Immature natural killer cell (primary cell): ENCODE data around the gene AOPEP. TPM values are rescaled to one million over a fixed set of nuclear protein-coding genes. Genes with fewer than 3 reads are reported as not detected.

ENCODE experiments used
- DNase-seq, 3 donors: peaks; one replicate each; pipeline ENCODE4 v3.0.0; 2022; ENCODE audit warnings: mixed read lengths in 1 of 3
- H3K27ac Mint-ChIP-seq, 6 donors: one replicate each; pipeline ENCODE4 v1.8.0; 2020; ENCODE audit warnings: mixed read lengths in 6 of 6, mild to moderate bottlenecking in 5 of 6, inconsistent platforms in 4 of 6, moderate library complexity in 3 of 6
- H3K27me3 Mint-ChIP-seq, 3 donors: one replicate each; pipeline ENCODE4 v1.8.0; 2020 to 2021; ENCODE audit warnings: low read depth in 3 of 3, mild to moderate bottlenecking in 3 of 3, mixed read lengths in 3 of 3, moderate library complexity in 3 of 3, inconsistent platforms in 1 of 3
- H3K36me3 Mint-ChIP-seq, 3 donors: one replicate each; pipeline ENCODE4 v1.8.0; 2020; ENCODE audit warnings: mixed read lengths in 3 of 3, inconsistent platforms in 2 of 3, mild to moderate bottlenecking in 2 of 3
- H3K4me1 Mint-ChIP-seq, 2 donors: one replicate each; pipeline ENCODE4 v1.8.0; 2020; ENCODE audit warnings: inconsistent platforms in 2 of 2, mild to moderate bottlenecking in 2 of 2, mixed read lengths in 2 of 2, moderate library complexity in 1 of 2
- H3K4me3 Mint-ChIP-seq, 5 donors: one replicate each; pipeline ENCODE4 v1.8.0; 2020; ENCODE audit warnings: mild to moderate bottlenecking in 5 of 5, mixed read lengths in 5 of 5, inconsistent platforms in 3 of 5, moderate library complexity in 3 of 5
- H3K9me3 Mint-ChIP-seq, 6 donors: one replicate each; pipeline ENCODE4 v1.8.0; 2020; ENCODE audit warnings: mild to moderate bottlenecking in 6 of 6, mixed read lengths in 6 of 6, inconsistent platforms in 4 of 6, moderate library complexity in 3 of 6
- polyA plus RNA-seq, 3 donors: library from polyadenylated mRNA; unstranded; fragments of 300-500 nt; fragmentation: Illumina TruSeq; gene quantifications; one replicate each; pipeline ENCODE4 v1.2.3, GENCODE V29; 2021

Gene AOPEP
- polyA plus RNA-seq, 3 donors from 2014 or later: 4.1 to 6.5 (median 5.2) TPM

DNA sequence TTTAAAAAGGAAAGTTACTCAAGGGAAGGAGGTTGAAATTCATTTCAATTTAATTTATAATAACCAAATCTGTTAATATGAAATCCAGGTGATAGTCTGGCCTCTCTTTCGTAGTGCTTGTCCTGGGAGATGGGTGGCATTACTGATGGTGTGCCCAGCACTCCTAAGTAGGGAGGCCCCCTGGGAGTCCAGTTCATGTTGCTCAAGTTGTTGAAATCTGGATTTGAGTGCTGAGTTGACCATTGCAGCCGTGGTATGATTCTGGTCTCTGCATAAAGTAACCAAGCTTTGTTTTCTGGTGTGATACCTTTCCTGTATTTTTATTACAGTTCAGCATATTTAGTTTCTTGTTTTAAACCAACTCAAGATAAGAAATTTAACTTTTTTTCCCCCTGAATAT, 303.2 kb downstream of the AOPEP start:
- no peak for DNase-seq
- H3K9me3 Mint-ChIP-seq: no peaks in the 10 kb centered on the region
- H3K27ac Mint-ChIP-seq: no peak overlapping the region
- H3K4me1 Mint-ChIP-seq: peaks cover 0 to 3% of the 10 kb centered on the region in 2 donors
- peaks cover 0 to 10% (median 6%) of the 10 kb centered on the region in 3 donors for H3K36me3 Mint-ChIP-seq
- no peak overlapping the region for H3K4me3 Mint-ChIP-seq
- no peaks in the 10 kb centered on the region for H3K27me3 Mint-ChIP-seq

DNA sequence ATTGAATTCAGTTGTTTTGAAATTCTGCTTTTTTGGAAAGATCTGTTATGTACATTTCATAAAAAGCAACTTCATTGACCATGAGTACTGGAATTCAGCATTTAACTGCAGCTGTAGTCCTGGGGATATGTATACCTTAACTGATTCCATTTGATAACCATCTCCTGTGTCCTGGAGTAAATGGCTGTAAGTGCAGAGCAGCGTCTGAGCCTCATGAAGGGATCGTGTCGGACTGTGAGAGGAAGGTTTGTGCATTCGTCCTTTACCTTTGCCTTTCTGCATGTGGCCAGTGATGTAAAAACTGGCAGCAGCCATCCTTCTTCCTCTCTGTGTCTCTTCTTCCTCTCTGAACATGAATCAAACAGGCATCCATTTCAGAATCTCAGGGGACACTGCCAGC, 303.8 kb downstream of the AOPEP start:
- Mint-ChIP-seq H3K9me3 (no peaks in the 10 kb centered on the region), H3K27me3 (no peaks in the 10 kb centered on the region), H3K36me3 (peaks cover 0 to 10% (median 6%) of the 10 kb centered on the region in 3 donors), H3K27ac (no peak overlapping the region), H3K4me1 (peaks cover 0 to 3% of the 10 kb centered on the region in 2 donors), H3K4me3 (no peak overlapping the region)
- DNase-seq: no peak

DNA sequence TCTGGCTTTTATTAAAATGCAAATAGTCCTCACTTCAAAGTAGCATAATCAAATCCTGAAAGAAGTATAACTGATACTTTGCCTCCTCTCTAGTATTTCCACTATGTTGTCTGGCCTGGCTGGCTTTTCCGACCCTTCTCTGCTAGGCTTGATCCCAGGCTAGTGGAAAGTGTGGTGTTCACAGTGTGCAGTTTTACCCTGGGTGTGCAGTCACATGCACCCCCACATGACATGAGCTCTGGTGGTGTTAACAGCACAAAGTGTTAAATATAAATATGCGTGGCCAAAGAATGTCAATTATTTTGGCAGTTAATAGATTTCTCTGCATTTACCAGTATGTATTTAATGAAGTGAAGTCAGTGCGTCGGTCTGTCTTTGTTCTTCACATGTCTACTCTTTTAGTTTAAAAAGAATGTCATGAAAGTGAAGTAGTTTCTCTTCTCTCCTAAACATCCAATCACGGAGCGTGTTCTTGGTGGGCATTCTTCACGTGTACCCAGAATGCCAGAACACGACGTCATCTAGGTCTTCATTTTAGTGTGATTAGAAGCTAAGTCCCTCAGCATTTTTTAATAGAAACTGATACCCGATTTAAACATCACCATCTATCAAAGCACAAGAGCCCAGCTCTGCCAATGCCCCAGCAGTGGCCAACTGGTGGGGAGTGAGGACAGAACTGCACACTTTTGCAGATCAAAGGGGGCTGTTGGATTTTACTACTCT, 304.6 kb downstream of the AOPEP start:
- Mint-ChIP-seq H3K4me1 (peaks cover 0 to 3% of the 10 kb centered on the region in 2 donors), H3K4me3 (no peak overlapping the region), H3K36me3 (peaks cover 0 to 8% (median 6%) of the 10 kb centered on the region in 3 donors), H3K27me3 (no peaks in the 10 kb centered on the region), H3K9me3 (no peaks in the 10 kb centered on the region), H3K27ac (no peak overlapping the region)
- DNase-seq: no peak

DNA sequence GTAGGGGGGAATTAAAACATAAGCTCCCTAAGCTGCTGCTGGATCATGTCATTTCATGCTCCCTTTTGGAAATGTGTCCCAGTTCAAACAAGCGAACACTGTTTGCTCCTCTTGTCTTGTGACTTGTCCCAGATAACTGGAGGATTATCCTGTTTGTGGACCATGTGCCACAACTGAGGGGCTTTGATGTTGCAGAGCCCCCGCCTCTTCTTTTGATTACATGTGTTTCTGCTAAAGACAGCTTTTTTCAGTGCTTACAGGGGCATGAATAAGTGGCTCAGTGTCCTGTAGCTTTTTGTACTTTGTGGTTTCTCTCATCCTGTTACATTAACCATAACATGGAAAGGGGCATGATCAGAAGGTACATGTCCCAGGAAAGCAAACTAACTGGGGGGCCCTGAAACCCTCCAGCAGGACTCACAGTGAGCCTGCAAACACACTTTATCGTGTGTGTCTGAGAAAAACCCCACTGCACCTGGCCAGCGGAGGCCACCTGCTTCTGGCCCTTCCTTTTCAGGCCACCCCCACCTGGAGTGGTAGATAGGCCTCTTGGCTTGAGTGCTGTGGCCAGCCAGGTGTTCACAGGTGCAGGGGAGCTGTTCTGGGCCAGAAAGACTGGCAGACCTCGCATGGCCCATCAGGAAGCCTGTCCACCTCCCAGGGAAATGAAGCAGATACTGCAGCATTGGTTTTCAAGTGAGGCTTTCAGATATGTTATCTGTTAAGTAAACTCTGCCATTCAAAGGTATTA, 305.4 kb downstream of the AOPEP start:
- H3K27ac Mint-ChIP-seq: no peak overlapping the region
- no peak for DNase-seq
- no peak overlapping the region for H3K4me3 Mint-ChIP-seq
- H3K36me3 Mint-ChIP-seq: peaks cover 4 to 6% (median 5%) of the 10 kb centered on the region in 3 donors
- H3K9me3 Mint-ChIP-seq: no peaks in the 10 kb centered on the region
- H3K27me3 Mint-ChIP-seq: no peaks in the 10 kb centered on the region
- peaks cover 0 to 3% of the 10 kb centered on the region in 2 donors for H3K4me1 Mint-ChIP-seq

DNA sequence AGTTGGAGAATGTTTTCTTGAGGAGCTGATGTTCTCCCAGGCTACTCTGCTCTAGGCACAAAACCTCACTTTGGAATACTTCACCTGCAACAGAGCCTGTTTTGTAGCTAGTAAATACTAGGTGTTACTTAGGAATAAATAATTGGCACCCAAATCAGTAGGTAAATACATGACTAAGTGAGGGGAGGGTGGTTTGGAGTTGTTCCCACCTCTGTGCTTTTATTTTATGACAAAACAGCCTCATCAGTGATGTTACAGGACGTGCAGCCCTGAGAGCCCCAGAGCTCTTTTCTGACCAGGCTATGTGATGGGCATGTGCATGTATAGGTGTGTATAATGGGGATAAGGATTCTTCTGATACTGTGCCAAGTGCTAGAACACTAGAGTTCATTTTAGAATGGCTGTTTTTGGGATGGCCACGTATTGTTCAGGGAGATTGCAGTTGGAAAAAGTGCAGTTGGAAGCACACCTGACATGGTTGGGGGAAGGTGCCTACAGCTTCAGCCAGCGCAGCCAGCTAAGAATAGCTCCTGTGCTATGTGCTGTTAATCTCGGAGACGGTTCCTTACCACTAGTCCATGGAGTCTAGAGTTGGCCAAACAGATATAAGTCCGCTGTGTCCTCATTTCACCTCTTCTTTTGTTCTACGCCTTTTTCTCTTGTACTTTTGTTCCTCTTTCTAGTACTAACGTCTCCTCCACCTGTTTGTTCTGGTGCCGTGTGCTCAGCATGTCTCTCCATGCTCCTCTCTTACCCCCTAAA, 306.3 kb downstream of the AOPEP start:
- H3K27me3 Mint-ChIP-seq: no peaks in the 10 kb centered on the region
- H3K4me3 Mint-ChIP-seq: no peak overlapping the region
- H3K27ac Mint-ChIP-seq: no peak overlapping the region
- peaks cover 4 to 6% (median 5%) of the 10 kb centered on the region in 3 donors for H3K36me3 Mint-ChIP-seq
- H3K9me3 Mint-ChIP-seq: no peaks in the 10 kb centered on the region
- peaks cover 0 to 3% of the 10 kb centered on the region in 2 donors for H3K4me1 Mint-ChIP-seq
- no peak for DNase-seq

DNA sequence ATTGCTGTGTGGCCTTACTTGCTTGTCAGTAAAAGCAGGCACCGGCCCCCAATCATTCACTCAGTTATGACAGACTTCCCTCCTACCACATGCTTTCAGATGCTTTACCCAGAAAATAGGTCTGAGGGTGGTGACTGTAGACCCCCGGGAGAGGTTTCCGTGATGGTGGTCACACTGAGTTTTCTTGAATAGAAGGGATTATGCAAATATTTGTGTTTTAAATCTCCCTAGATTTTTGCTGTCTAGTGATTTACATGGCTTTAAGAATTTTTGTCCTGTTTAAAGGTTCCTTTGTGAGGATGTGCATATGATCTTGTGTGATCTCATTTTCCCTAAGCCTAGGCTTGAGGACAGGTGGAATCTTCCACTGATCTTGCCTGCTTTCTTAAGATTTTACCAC, 309.3 kb downstream of the AOPEP start:
- DNase-seq: no peak
- H3K9me3 Mint-ChIP-seq: no peaks in the 10 kb centered on the region
- no peak overlapping the region for H3K4me3 Mint-ChIP-seq
- H3K27ac Mint-ChIP-seq: no peak overlapping the region
- H3K27me3 Mint-ChIP-seq: no peaks in the 10 kb centered on the region
- H3K4me1 Mint-ChIP-seq: peaks cover 0 to 3% of the 10 kb centered on the region in 2 donors
- peaks cover 3 to 9% (median 4%) of the 10 kb centered on the region in 3 donors for H3K36me3 Mint-ChIP-seq

DNA sequence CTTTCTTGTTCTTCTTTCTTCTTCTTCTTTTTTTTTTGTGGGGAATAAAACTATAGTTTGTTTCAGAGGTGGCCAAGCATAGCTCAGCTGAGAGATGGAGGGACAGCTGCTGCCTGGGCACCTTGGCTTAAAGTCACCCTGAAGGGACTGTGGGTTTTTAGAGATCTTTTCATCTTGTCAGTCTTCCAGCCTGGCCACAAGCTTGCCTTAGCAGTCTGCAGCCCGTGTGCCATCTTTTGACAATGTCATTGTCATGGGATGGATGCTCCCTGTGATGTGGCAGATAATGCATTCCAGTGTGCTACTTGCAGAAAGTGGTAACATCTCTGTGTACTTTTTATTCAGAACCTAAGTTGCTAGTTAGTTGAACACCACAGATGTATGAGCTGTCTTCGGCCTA, 310.2 kb downstream of the AOPEP start:
- H3K27ac Mint-ChIP-seq: no peak overlapping the region

DNA sequence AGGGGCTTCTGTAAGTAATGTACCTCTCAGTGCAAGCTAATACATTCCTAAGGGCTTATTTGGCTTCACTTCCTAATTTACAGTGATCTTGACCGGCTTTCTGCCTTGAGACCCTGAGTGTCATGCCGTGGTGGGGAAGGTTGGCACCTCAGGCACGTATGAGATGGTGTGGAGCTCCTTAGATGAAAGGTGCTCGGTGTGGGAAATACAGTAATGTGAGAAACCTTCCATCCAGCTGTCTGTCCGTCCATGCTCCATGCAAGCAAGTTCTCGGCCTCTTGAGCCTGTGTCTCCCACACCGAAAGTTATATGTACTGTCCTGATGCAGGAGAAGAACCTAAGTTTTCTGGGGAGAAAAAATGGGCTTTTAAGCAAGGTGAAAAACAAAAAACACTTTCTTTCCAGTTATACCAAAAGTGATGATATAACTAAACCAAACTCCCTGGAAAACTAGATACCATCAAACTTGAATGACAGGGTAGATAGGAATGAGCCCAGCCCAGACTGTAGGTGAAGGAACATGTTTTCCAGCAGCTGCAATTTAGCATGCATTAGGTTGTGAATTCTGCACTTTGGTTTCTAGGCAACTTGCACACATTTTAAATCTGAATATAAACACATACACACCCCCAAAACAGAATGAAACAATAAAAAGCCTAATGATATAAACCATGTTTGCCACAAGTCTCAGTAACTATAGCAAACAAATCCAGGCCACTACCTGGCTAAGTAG, 311.5 kb downstream of the AOPEP start:
- Mint-ChIP-seq H3K4me1 (no peaks in the 10 kb centered on the region), H3K36me3 (peaks cover 3 to 9% (median 4%) of the 10 kb centered on the region in 3 donors), H3K9me3 (no peaks in the 10 kb centered on the region), H3K4me3 (no peak overlapping the region), H3K27ac (no peak overlapping the region), H3K27me3 (peaks cover 0 to 2% (median 0%) of the 10 kb centered on the region in 3 donors)
- DNase-seq: no peak

More for the DNA sequence above, 310.2 kb downstream of the AOPEP start:
- H3K4me1 Mint-ChIP-seq: peaks cover 0 to 2% of the 10 kb centered on the region in 2 donors
- H3K27me3 Mint-ChIP-seq: peaks cover 0 to 2% (median 0%) of the 10 kb centered on the region in 3 donors
- no peak overlapping the region for H3K4me3 Mint-ChIP-seq
- no peaks in the 10 kb centered on the region for H3K9me3 Mint-ChIP-seq
- peaks cover 0 to 9% (median 4%) of the 10 kb centered on the region in 3 donors for H3K36me3 Mint-ChIP-seq
- no peak for DNase-seq

DNA sequence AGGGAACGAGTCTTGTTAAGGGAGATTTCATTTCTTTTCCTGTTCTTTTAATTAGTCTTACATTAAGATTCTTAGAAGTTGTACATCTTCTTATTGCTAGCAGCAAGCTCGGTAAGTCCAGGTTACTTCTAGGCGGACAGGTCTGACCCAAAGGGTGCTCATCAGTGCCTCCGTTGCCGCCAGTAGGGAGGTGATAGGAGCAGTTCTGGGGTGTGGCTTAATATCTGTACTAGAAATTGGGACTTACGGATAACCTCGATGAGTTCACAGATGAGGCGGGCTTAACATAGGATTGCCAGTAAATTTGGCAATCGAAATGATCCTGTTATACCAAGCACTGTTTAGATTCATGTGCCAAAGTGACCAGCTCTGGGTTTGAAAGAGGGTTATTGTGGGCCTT, 312.2 kb downstream of the AOPEP start:
- Mint-ChIP-seq H3K27me3 (peaks cover 0 to 2% (median 0%) of the 10 kb centered on the region in 3 donors), H3K36me3 (peaks cover 3 to 9% (median 4%) of the 10 kb centered on the region in 3 donors), H3K9me3 (no peaks in the 10 kb centered on the region), H3K27ac (no peak overlapping the region), H3K4me3 (no peak overlapping the region), H3K4me1 (no peaks in the 10 kb centered on the region)
- DNase-seq: no peak

DNA sequence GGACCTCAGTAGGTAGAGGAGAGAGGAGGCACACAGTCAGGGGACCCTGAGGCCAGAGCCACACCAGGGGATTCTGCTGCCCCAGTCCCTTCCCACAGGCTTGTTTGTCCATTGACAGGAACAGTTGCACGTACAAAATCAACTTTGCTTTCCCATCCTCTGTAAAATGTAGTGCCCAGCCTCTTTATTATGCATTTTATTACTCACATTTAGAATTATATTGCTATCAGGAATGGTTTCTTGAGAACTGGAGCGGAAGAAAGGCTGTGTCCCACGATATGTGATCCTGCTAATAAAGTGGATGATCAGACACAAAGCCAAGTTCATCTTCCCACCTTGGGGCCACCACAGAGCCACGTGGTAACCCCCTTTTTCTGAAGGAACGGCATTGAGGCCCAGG, 313.6 kb downstream of the AOPEP start:
- no peaks in the 10 kb centered on the region for H3K9me3 Mint-ChIP-seq
- no peak for DNase-seq
- H3K27me3 Mint-ChIP-seq: peaks cover 0 to 2% (median 0%) of the 10 kb centered on the region in 3 donors
- H3K4me3 Mint-ChIP-seq: no peak overlapping the region
- H3K4me1 Mint-ChIP-seq: no peaks in the 10 kb centered on the region
- H3K27ac Mint-ChIP-seq: no peak overlapping the region
- H3K36me3 Mint-ChIP-seq: peaks cover 3 to 14% (median 10%) of the 10 kb centered on the region in 3 donors

DNA sequence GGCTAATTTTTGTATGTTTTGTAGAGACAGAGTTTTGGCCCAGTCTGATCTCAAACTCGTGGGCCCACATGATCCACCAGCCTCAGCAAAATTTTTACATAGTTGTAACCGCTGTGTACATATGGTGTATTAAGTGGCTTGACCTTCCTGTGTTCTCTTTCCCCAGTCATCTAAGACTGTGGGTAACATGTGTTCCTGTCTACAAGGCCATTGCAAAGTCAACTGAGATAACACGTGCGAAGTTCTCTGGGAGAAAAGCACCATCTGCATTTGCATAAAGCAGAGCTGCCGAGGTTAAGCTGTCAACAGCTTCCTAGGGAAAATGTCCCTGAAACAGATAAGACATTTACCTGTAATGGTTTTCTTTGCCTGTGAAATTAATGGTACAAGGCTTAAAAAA, 317.3 kb downstream of the AOPEP start:
- peaks cover 3 to 9% (median 6%) of the 10 kb centered on the region in 3 donors for H3K36me3 Mint-ChIP-seq
- no peak overlapping the region for H3K4me3 Mint-ChIP-seq
- no peak overlapping the region for H3K27ac Mint-ChIP-seq
- H3K27me3 Mint-ChIP-seq: peaks cover 0 to 2% (median under 1%) of the 10 kb centered on the region in 3 donors
- DNase-seq: no peak
- H3K4me1 Mint-ChIP-seq: peaks cover 8 to 16% of the 10 kb centered on the region in 2 donors
- H3K9me3 Mint-ChIP-seq: no peaks in the 10 kb centered on the region

DNA sequence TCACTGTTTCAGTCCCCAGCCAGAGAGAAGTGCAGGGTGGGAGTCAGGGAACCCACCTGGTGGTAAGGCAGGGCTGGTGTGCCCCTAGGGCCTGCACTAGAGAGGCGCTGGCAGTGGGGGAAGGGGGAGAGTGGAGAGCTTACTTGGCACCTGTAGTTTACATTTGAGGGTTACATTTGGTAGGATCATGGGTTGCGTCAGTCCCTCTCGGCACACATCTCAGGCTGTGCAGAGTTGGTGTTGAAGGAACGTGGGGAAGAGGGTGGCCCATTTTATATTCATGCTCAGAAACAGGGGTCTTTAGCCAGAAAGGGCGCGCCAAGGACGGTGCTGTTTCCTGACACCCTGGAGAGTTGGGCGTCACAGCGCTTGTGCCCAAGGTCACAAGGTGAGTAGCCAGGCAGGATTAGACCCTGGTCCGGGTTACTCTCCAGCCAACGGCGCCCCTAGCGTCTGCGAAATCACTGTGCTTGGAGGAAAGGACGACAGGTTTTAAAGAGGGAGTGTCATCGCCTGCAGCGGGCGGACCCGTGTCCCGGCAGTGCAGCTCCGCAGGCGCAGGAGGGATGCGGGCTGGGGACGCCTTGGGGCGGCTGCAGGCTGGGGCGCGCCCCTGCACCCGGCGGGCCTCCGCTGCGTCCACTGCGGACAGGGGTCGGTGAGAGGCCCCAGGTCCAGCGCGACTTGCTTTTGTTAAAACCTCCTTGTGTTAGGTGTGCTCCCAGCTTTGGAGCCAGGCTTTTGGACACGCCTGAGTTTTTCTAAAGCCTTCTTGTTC, 318.4 kb downstream of the AOPEP start:
- peaks cover 3 to 7% (median 6%) of the 10 kb centered on the region in 3 donors for H3K36me3 Mint-ChIP-seq
- H3K27me3 Mint-ChIP-seq: peaks cover 0 to 12% (median 2%) of the 10 kb centered on the region in 3 donors
- no peak overlapping the region for H3K4me3 Mint-ChIP-seq
- DNase-seq: no peak
- no peak overlapping the region for H3K27ac Mint-ChIP-seq
- H3K9me3 Mint-ChIP-seq: no peaks in the 10 kb centered on the region
- peaks cover 12 to 22% of the 10 kb centered on the region in 2 donors for H3K4me1 Mint-ChIP-seq
